NCI-H69 (cell line): Measurements from ENCODE around the gene BEGAIN.

Source experiments
- DNase-seq: peaks from one replicate; lab custom pipeline; 2025; lab: John Stamatoyannopoulos, UW

Gene BEGAIN

GRCh38 chr14:100581228-100582145 lies 5.7 kb downstream of the BEGAIN start:
- DNase-seq, result no peak

- DNase-seq, result no peak
These were observed 6.6 kb downstream of the BEGAIN start for GRCh38 chr14:100580316-100581227.

GRCh38 chr14:100578552-100578951 lies 8.7 kb downstream of the BEGAIN start:
- no peak for DNase-seq

GRCh38 chr14:100577986-100578431 lies 9.2 kb downstream of the BEGAIN start:
- no peak for DNase-seq

- no peak for DNase-seq
These were observed 9.8 kb downstream of the BEGAIN start for GRCh38 chr14:100577321-100577985.

- DNase-seq, result no peak
These were observed 10.8 kb downstream of the BEGAIN start for GRCh38 chr14:100576091-100577085.

GRCh38 chr14:100575266-100575995 lies 11.8 kb downstream of the BEGAIN start:
- no peak for DNase-seq

- DNase-seq, result no peak
These were observed 12.6 kb downstream of the BEGAIN start for GRCh38 chr14:100574642-100575031.

- no peak for DNase-seq
These were observed 13.2 kb downstream of the BEGAIN start for GRCh38 chr14:100573757-100574641.

- peak; percentile 92 for DNase-seq
These were observed 14.0 kb downstream of the BEGAIN start for GRCh38 chr14:100573002-100573756.

- DNase-seq, result no peak
These were observed 14.7 kb downstream of the BEGAIN start for GRCh38 chr14:100572543-100572942.

GRCh38 chr14:100571837-100572236 lies 15.4 kb downstream of the BEGAIN start:
- DNase-seq, result no peak

- DNase-seq, result no peak
These were observed 16.3 kb downstream of the BEGAIN start for GRCh38 chr14:100570726-100571454.

GRCh38 chr14:100569734-100570286 lies 17.4 kb downstream of the BEGAIN start:
- DNase-seq, result no peak

- DNase-seq, result no peak
These were observed 18.1 kb downstream of the BEGAIN start for GRCh38 chr14:100568998-100569733.

- peak; percentile 53 for DNase-seq
These were observed 18.8 kb downstream of the BEGAIN start for GRCh38 chr14:100568164-100568997.
